Stimulated activated CD4-positive, alpha-beta T cell treated with anti-CD3 and anti-CD28 coated beads, Interleukin-15, amount 100 ng/mL, for 48 hours (primary cell): ENCODE results near the gene PSORS1C2.

Source experiments
- DNase-seq, 2 donors: peaks; one replicate each; pipeline ENCODE4 v3.0.0-alpha.2; 2020; ENCODE audit warnings: low read depth in 2 of 2

Gene PSORS1C2

DNA sequence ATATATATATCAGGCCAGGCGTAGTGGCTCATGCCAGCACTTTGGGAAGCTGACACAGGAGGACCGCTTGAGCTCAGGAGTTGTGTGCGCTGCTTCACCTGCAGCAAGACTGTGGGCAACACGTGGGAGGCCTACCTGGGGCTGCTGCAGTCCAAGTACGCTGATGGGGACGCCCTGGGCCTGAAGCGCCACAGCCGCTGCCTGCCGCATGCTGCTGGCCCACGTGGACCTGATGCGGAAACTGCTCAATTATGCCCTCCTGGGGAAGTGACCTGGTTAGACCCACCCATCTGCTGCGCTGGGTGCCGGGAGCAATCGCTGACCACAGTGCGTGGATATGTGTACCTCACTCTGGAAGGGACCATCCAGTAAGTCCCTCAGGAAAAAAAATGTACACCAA is 1.8 kb upstream of the PSORS1C2 start:
- no peak for DNase-seq

DNA sequence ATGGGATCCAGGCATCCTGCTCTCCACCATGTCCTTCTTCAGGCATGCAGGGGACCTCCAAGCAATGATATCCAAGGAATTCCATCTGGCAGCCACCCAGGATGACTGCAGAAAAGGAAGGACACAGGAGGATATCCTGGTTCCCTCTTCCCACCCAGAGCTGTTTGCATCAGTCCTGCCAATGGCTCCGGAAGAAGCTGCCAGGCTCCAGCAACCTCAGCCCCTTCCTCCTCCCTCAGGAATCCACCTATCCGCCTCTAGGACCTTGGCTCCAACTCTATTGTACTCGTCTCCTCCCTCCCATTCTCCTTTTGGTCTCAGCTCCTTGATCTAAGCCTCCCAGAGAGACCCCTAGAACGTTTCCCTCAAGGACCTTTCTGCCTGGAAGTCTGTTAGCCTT is 733 bp upstream of the PSORS1C2 start:
- no peak for DNase-seq

DNA sequence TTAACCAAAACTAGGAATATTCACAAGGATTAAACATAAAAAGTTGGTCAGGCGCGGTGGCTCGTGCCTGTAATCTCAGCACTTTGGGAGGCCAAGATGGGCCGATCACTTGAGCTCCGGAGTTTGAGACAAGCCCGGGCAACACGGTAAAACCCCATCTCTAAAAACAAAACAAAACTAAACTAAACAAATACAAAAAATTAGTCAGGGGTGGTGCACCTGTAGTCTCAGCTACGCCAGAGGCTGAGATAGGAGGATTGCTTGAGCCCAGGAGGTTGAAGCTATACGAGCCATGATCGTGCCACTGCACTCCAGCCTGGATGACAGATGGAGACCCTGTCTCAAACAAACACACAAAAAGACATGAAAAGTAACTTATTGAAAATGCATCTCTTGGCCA is 3.2 kb downstream of the PSORS1C2 start:
- DNase-seq: no peak

DNA sequence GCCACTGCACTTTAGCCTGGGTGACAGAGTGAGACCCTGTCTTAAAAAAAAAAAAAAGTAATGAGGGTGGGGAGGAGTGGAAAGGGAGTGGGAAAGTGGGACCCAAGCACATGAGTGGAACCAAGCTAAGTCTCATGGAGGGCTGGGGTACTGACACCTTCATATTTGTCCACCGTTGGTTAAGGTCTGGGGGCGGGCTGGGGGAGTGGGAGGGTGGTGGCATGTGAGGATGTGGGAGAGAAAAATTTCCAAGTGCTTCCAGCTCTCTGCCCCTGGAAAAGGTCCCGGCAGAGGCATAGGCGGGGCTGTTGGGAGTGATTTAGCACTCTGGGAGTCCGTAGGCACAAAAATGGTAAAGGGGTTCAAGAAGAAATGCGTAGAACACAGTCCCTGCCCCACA is 6.1 kb downstream of the PSORS1C2 start:
- DNase-seq: no peak

DNA sequence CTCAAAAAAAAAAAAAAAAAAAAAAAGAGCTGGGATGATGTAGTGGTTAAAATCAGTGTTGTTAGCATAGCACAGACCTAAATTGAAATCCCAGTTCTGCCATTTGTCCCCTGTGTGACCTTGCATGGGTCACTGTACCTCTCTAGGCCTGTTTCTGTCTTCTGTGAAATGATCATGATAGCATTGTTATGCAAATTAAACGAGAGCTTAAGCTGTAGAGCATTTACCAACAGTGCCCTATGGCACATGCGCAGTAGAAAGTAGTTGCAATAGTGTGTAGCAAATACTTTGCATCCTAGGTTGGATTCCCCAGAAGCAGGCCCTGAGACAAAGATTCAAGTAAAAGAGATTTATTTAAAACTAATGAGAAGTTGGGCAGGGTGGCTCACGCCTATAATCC is 7.3 kb downstream of the PSORS1C2 start:
- DNase-seq: no peak

DNA sequence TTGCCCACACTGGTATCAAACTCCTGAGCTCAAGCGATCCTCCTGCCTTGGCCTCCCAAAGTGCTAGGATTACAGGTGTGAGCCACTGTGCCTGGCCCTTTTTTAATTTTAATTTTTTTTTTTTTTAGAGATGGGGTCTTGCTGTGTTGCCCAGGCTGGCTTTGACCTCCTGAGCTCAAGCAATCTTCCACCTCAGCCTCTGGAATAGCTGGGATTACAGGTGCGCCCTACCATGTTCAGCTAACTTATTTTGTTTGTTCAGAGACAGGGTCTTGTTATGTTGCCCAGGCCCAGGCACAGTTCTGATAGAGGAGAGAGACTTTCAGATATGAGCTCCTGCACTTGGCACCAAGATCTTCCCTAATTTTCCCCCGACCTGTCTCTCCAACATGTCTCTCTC is 8.1 kb downstream of the PSORS1C2 start:
- DNase-seq: no peak

DNA sequence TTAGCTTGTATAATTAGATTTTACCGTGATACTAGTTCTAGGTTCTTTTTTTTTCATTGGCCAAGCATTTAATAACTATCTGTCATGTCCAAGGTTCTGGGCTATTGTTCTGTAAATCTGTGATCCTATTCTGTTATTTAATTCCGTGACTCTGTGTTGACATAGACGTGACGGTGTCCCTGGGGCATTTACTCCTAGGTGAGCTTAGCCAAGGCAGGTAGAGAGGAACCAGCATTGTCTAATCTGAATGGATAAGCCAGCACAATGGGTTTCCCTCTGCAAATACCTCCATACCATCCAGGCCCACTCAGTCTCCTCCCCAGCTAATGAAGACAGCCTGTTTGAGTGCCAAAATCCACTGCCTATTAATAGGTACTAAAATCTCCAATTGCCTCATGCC is 9.7 kb downstream of the PSORS1C2 start:
- DNase-seq: no peak

DNA sequence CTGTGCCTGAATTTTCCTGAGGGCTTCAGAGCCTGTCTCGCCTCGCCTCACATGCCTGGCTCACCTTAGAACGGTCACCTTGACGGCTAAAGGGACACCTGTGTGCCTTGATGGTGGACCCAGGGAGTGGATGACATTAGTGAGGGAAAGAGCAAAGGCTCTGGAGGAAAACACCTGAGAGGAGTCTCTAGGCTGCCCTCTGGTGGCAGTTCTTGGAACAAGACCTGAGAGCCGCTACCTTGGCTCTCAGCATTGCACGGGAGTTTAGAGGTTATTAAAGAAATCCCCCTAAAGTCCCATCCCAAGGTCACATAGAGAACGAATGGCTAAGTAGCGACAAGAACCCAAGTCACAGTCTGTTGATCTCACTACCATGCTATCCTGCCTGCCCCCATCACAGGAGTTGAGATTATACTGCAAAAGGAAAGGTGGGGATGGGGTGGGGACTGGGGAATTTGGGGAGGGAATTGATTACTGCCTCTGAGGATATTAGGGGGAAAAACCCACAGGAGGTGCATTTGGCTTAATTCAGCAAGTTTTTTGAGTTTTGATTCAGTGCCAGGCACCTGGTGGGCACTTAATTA is 10.7 kb downstream of the PSORS1C2 start:
- DNase-seq: peak; percentile 14 to 67

DNA sequence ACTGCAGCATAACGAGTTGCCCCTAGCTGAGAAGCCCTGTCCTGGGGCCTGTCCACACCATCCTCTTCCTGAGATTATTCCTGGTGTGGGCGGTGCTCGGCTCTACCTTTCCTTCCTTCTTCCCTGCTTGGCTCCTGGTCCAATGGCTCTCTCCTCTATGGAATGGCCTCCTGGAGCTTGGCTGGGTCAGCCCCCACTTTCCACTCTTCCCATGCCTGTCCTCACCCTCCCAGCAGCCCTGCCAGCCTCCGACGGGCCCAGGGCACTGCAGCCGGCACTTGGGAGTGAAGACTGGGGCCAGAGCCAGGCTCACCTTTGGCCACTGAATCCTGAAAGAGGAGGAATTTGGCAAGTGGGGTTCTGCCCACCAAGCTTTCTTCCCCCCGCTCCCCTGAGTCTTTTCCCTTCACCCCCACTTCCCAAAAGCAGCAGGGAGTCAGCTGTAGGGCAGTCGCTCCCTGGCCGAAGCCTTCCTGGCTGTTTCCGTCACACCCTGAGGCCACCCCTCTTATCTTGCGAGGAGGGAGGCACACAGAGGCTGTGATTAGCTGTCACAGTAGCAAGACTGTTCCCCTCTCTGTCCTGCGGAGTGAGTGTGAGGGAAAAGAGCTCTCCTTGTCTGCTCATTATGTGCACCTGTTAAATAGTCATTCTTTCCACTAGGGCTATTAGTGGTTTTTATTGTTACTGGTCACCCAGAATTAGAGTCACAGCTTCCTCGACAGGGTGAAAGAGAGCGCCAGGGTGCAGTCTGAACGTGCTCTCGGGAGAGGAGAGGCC is 12.3 kb downstream of the PSORS1C2 start:
- no peak for DNase-seq

DNA sequence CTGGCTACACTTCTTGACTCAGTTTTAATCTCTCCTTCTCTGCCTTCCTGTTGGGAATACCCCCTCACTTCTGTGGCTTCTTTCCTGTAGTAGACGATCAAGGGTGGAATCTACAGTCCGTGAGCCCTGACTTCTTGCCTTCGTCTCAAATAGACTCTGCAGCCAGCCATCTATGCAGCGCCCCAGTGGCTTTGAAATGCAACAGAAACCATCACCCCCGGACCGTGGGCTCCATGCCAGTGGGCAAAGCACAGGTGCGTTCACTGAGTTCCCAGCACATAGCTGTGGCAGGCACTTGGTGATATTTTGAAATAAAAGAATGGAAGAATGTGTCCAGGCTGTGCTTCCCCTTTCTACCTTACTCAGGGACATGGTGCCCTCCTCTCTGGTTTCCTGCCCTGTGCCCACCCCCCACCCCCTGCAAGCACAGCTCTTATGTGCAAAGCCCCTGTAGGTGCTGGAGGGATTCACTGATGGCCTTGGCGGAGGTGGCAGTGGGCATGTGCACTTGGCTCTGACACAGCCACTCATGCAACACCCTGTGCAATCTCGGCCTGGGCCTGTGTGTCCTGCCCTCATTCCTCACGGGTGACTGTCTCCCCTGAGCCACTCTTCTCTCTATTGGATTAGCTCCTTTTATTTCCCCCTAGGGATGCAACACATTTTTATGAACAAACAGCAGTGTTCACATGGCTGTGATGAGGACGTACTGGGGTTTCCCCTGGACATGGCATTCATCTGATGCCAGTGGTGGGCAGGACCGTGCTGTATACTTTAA is 13.1 kb downstream of the PSORS1C2 start:
- DNase-seq: no peak

DNA sequence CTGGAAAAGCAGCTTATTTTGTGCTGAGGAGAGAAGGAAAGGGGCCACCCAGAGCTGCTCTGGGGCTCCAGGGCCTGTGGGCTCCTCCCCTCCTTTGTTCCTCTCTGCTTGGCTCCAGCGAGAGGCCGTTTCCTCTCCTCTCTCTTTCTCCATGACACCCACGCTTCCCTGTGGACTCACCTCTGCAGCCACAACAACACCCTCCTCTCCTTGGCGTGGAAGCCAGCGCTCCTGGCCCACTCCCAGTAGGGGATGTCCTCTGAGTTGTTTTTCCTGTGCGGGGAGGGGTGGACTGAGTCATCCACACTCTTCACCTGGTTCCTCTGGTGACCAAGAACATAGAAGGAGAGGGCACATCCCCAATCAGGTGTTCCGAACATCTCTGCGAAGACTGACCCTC is 13.7 kb downstream of the PSORS1C2 start:
- DNase-seq: no peak

DNA sequence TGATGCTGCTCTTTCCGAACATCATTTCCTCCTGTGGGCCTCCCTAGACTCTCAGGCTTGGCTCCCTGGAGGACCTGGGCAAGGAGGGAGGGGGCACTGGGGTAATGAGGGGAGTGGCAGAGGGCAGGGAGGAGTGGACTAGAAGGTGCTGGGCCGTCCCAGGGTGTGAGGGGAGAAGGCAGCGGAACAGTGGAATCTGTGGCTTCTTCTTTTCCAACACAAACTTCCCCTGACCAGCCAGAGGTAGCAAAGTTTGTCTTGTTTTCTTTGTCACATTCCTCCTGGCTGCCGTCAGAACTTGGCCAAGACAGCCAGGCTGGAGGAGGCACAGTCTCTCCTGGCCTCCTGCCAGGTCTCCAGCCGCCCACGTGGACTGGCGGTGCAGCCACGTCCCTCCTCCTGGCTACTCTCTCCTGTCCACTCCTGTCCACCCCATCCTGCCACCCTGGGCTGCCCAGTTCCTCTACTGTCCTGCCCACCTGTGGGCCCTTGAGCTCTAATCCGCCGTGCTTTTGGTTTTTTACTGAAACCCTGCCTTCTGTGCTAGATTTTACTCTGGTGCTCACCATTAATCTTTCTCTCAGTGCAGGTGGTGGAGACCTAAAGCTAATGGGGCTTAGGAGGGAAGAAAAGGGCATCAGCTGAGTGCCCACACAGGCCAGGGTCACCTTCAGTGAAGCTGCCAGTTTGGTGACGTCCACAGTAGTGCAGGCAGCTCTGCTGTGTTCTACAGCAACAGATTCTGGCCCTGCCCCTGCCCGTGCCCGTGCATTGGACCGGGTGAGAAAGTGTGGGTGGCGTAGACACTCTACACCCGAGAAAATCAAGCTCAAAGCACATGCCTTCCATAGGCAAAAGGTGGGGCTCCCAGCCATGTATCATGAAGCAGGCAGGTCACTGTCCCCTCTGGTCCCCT is 15.8 kb downstream of the PSORS1C2 start:
- no peak for DNase-seq

DNA sequence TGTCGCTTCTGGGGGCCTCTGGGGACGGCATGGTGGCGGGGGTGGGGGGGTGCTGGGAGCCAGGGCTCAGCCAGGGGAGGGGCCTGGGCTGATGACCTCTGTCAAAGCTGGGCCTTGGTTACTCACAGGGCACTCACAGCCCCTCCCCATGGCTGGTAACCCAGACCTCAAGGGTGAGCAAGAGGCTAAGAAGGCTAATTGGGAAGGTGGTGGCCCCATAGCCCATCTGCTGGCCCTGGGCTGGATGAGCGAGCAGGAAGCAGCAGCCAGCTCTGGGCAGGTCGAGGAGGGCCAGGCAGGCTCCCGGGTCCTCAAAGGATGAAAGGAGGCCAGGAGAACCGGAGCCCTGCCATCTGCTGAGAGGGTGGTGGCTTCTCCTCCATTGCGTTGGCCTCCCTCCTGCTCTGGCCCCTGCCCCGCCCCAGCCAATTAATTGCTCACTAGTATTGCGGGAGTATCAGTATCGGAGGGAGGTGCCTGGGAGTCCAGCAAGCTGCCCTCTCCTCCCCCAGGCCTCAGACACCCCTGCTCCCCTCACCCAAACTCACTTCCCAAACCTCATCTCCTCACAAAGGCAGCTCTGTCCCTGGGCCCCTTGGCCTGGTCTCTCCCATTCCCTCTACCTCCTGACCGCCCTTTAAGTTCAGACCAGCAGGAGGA is 17.6 kb downstream of the PSORS1C2 start:
- no peak for DNase-seq

DNA sequence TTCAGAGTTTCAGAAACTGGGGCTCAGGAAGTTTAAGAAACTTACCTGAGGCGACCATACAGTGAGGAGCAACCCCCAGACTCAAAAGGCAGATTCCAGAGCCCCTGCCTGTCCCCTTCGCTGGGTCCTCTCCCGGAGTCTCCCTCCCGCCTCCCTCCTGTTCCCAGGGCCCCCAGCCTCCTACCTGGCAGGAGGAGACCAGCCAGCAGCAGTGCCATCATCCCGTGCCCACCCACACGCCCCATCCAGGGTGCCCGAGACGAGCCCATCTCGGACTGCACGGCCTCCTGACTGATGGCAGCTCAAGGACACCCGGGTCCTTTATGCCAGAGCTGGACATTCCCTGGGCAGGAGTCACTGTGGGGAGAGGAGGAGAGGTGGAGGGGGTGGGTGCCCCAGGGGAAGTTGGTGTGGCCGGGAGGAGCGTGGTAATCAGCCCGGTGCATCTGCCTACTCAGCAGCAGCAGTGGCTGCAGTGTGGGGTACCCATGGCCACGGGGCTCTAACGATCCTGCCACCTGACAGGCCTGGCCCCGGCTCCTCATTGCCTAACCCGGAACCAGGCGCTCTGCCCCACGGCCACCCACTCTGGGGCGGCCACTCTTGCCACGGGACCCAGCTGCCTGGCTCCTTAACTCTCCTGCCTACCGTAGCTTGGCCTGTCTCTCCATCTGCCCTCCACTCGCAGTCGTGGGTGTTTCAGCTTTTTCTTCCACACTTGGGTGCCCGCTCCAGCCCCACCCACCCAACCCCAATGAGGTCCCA is 18.5 kb downstream of the PSORS1C2 start, which contains the start of gene CDSN:
CDSN (minus strand) TSS at position 296 of the 765 bp plus-strand sequence; CDS start at position 269, 27 bp downstream.
- no peak for DNase-seq

DNA sequence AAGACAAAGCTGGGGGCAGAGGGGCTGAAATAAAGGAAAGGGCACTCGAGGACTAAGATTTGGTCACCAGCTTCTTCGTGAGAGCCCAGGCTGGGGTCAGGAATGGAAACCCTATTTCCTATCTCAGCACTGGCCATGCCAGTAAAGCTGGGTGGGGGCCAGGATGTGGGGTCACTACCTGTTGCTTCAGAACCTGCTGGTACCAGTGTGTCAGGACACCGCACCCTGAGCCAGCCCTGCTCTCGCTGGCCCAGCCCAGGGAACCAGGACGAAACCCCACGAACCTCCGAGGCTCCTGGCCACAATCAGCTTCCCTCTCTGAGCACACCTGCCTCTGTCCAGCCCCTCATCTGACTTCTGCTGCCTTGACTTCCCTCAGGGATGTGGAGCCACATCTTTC is 20.7 kb downstream of the PSORS1C2 start:
- DNase-seq: no peak

DNA sequence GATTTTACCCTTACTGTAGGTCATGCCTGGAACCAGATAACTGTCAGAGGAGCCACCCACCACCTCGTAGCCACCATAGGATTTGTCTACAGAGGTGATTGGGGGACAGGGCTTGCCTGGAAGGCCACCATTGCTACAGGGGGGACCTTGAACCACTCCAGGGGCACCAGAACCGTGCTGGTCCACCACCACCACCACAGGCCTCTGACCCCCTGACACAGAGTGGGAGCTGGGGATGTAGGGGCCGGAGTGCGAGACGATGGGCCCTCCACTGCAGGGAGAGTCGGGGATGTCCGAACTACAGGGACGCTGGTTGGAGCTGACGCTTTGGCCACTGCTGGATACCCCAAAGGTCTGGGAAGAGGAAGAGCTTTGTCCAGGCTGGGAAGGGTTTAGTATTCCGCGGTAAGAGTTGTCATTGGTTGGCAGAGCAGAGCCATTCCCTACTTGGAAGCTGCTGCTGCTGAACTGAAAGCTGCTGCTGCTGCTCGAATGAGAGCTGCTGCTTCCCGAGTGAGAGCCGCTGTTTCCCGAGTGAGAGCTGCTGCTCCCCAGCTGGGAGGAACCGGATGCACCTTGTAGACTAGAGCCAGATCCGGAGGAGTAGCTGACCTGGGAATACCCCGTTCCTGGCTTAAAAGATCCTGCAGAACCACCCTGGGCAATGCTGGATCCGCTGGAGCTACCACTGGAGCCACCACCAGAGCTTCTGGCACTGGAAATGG is 22.0 kb downstream of the PSORS1C2 start:
- no peak for DNase-seq

DNA sequence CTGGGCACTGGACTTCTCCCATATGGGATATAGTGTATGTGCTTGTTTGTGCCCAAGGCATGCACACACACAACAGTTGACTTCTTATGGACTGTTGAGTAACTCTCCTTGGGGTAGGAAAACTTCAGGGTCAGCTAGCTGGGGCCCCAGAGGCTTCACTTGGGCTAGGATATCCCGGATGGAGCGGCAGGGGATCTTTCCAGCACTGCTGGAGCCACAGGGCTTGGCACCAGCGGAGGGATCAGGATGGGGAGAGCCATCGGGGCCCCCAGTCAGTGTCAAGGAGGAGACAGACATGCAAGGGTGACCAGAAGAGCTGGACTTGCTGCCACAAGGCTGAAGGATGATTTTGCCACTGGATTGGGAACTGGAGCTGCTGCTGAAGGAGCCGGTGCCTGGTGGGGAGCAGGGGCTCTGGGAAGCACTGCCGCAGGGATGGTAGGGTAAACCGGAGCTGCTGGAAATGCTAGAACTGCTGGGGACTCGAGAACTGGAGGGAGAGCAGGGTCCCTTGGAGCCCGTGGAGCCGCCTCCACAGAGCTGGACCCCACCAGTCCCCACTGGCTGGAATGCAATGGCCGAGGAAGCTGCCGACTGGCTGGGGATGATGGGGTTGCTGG is 22.8 kb downstream of the PSORS1C2 start:
- DNase-seq: no peak

DNA sequence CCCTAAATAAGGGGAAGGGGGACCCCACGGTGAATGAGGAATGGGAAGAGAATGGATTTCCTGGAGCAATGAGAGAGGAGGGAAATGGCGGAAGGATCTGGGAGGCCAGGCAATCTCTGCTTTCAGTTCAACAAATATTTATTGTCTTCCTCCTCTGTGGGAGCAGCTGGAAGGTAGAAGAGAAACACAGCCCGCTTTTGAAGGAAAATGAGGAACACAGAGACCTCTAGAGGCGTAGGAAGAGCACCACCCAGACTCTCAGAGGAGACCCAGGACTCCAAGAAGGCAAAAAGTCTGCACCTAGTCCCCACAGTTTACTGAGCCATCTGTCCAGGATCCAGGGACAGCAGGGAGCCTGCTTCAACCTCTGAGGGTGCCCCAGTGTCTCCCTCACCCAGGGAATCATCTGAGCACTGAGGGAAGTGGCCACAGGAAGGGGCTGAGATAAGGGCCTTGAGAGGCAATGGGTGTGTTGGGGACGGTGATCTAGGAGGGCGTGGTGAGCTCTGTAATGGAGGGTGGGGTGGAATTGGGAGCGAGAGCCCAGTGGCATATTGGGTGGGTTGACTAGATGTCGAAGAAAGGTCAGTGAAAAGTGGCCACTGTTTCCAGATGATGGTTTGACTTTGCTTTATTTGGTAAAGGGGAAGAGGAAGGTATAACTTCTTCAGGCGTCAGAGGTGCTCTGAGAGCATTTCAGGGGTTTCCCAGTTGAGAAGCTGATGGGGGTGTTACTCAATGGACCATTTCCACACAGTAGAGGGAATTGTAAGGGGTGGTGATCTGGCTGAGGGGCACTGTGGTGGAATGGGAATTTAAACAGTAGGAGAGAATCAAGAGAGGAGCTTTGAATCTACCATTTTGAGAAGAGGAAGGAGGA is 23.7 kb downstream of the PSORS1C2 start:
- no peak for DNase-seq
